ENCODE measurements around the gene KCTD13. TPM values are rescaled to one million over a fixed set of nuclear protein-coding genes. Genes with fewer than 3 reads are reported as not detected.

The KCTD13 gene
- 10.2 to 16.4 TPM (median 14.5 TPM) in 5 replicates for total RNA-seq (2022; extraction: Qiagen RNA extraction)

GRCh38 chr16:29925781-29926710 is at the start of gene KCTD13:
Gene KCTD13, minus strand, starts transcription at chr16:29926226. Its CDS starts 193 bp downstream, at chr16:29926033.

GRCh38 chr16:29973384-29974246 is 47.6 kb upstream of the KCTD13 start, which contains the start of gene TAOK2:
Gene TAOK2, plus strand, starts transcription at chr16:29973868. Its CDS starts 3,905 bp downstream, at chr16:29977773.

GRCh38 chr16:29961479-29962343 is 35.7 kb upstream of the KCTD13 start, which contains the start of gene TMEM219:
Gene TMEM219, plus strand, starts transcription at chr16:29962079. Its CDS starts 1,065 bp downstream, at chr16:29963144.

GRCh38 chr16:29900102-29900887 is 25.7 kb downstream of the KCTD13 start, which contains the start of gene ASPHD1:
Gene ASPHD1, plus strand, starts transcription at chr16:29900488. Its CDS starts 484 bp downstream, at chr16:29900972.

GRCh38 chr16:29899516-29900101 is 26.4 kb downstream of the KCTD13 start, which contains the start of gene SEZ6L2:
Gene SEZ6L2, minus strand, starts transcription at chr16:29899550. Its CDS starts 531 bp downstream, at chr16:29899019.

GRCh38 chr16:29862884-29863668 is 63.0 kb downstream of the KCTD13 start, which contains the start of gene CDIPT:
Gene CDIPT, minus strand, starts transcription at chr16:29863226. Its CDS starts 369 bp downstream, at chr16:29862857.

Other genes starting within 250 kb of the KCTD13 start
- gene QPRT, start 247.0 kb downstream of the KCTD13 start, total RNA-seq (2022; extraction: Qiagen RNA extraction), result 0.59 to 1.2 TPM (median 0.70 TPM) in 5 replicates
- gene C16orf54, start 180.2 kb downstream of the KCTD13 start, total RNA-seq (2022; extraction: Qiagen RNA extraction), result not detected in 5 replicates
- gene ZG16, start 148.0 kb downstream of the KCTD13 start, total RNA-seq (2022; extraction: Qiagen RNA extraction), result not detected in 5 replicates
- gene KIF22, start 135.5 kb downstream of the KCTD13 start, total RNA-seq (2022; extraction: Qiagen RNA extraction), result 79.8 to 94.5 TPM (median 88.2 TPM) in 5 replicates
- gene MAZ, start 119.7 kb downstream of the KCTD13 start, total RNA-seq (2022; extraction: Qiagen RNA extraction), result 147 to 170 TPM (median 158 TPM) in 5 replicates
- gene PRRT2, start 114.0 kb downstream of the KCTD13 start, total RNA-seq (2022; extraction: Qiagen RNA extraction), result 0.27 to 0.38 TPM (median 0.32 TPM) in 5 replicates
- gene PAGR1, start 110.1 kb downstream of the KCTD13 start, total RNA-seq (2022; extraction: Qiagen RNA extraction), result 38.1 to 43.0 TPM (median 41.2 TPM) in 5 replicates
- gene MVP, start 105.8 kb downstream of the KCTD13 start, total RNA-seq (2022; extraction: Qiagen RNA extraction), result 125 to 150 TPM (median 142 TPM) in 5 replicates
- 61.3 to 95.2 TPM (median 91.3 TPM) in 5 replicates for gene CDIPT, start 63.0 kb downstream of the KCTD13 start, total RNA-seq (2022; extraction: Qiagen RNA extraction)
- 16.9 to 23.4 TPM (median 21.0 TPM) in 5 replicates for gene SEZ6L2, start 26.7 kb downstream of the KCTD13 start, total RNA-seq (2022; extraction: Qiagen RNA extraction)
- gene ASPHD1, start 25.7 kb downstream of the KCTD13 start, total RNA-seq (2022; extraction: Qiagen RNA extraction), result 14.6 to 28.2 TPM (median 22.7 TPM) in 5 replicates
- 82.6 to 101 TPM (median 99.1 TPM) in 5 replicates for gene TMEM219, start 35.9 kb upstream of the KCTD13 start, total RNA-seq (2022; extraction: Qiagen RNA extraction)
- gene TAOK2, start 47.6 kb upstream of the KCTD13 start, total RNA-seq (2022; extraction: Qiagen RNA extraction), result 25.2 to 31.2 TPM (median 30.1 TPM) in 5 replicates
- gene HIRIP3, start 69.4 kb upstream of the KCTD13 start, total RNA-seq (2022; extraction: Qiagen RNA extraction), result 14.6 to 18.0 TPM (median 15.5 TPM) in 5 replicates
- gene INO80E, start 70.0 kb upstream of the KCTD13 start, total RNA-seq (2022; extraction: Qiagen RNA extraction), result 99.1 to 113 TPM (median 102 TPM) in 5 replicates
- 1.3 to 1.9 TPM (median 1.8 TPM) in 5 replicates for gene DOC2A, start 84.8 kb upstream of the KCTD13 start, total RNA-seq (2022; extraction: Qiagen RNA extraction)
- gene C16orf92, start 97.0 kb upstream of the KCTD13 start, total RNA-seq (2022; extraction: Qiagen RNA extraction), result not detected in 5 replicates
- 0.22 to 0.39 TPM (median 0.26 TPM) in 5 replicates for gene TLCD3B, start 105.0 kb upstream of the KCTD13 start, total RNA-seq (2022; extraction: Qiagen RNA extraction)
- 1,572 to 1,866 TPM (median 1,761 TPM) in 5 replicates for gene ALDOA, start 139.5 kb upstream of the KCTD13 start, total RNA-seq (2022; extraction: Qiagen RNA extraction)
- gene PPP4C, start 149.8 kb upstream of the KCTD13 start, total RNA-seq (2022; extraction: Qiagen RNA extraction), result 135 to 153 TPM (median 146 TPM) in 5 replicates
- 0.14 to 0.31 TPM (median 0.30 TPM) in 5 replicates for gene TBX6, start 165.7 kb upstream of the KCTD13 start, total RNA-seq (2022; extraction: Qiagen RNA extraction)
- 4.3 to 9.4 TPM (median 8.6 TPM) in 5 replicates for gene YPEL3, start 170.0 kb upstream of the KCTD13 start, total RNA-seq (2022; extraction: Qiagen RNA extraction)
- gene GDPD3, start 187.3 kb upstream of the KCTD13 start, total RNA-seq (2022; extraction: Qiagen RNA extraction), result 0.61 to 1.6 TPM (median 1.0 TPM) in 5 replicates
- 30.6 to 36.7 TPM (median 34.4 TPM) in 5 replicates for gene MAPK3, start 197.0 kb upstream of the KCTD13 start, total RNA-seq (2022; extraction: Qiagen RNA extraction)